UCSD-AML1 (cell line): ENCODE results near the gene ST8SIA5.

ENCODE experiments used
- DNase-seq: peaks from one replicate; lab custom pipeline; 2025; ENCODE audit not compliant: unreplicated experiment; lab: John Stamatoyannopoulos, UW

ST8SIA5 gene

GRCh38 chr18:46740046-46740445, 16.8 kb downstream of the ST8SIA5 start:
- no peak for DNase-seq

- no peak for DNase-seq
These were observed 18.4 kb downstream of the ST8SIA5 start for GRCh38 chr18:46738491-46738890.

GRCh38 chr18:46736736-46737135, 20.1 kb downstream of the ST8SIA5 start:
- DNase-seq: no peak

- no peak for DNase-seq
These were observed 20.7 kb downstream of the ST8SIA5 start for GRCh38 chr18:46736135-46736534.

GRCh38 chr18:46734981-46735380, 21.9 kb downstream of the ST8SIA5 start:
- DNase-seq: no peak

GRCh38 chr18:46733872-46734271, 23.0 kb downstream of the ST8SIA5 start:
- DNase-seq: no peak

GRCh38 chr18:46732801-46733200, 24.1 kb downstream of the ST8SIA5 start:
- no peak for DNase-seq

GRCh38 chr18:46732201-46732600, 24.7 kb downstream of the ST8SIA5 start:
- no peak for DNase-seq

- no peak for DNase-seq
These were observed 25.5 kb downstream of the ST8SIA5 start for GRCh38 chr18:46731316-46731715.

GRCh38 chr18:46728219-46728930, 28.5 kb downstream of the ST8SIA5 start:
- DNase-seq: no peak

- DNase-seq: no peak
These were observed 29.7 kb downstream of the ST8SIA5 start for GRCh38 chr18:46727177-46727576.

- DNase-seq: no peak
These were observed 31.5 kb downstream of the ST8SIA5 start for GRCh38 chr18:46725310-46725709.

- no peak for DNase-seq
These were observed 32.9 kb downstream of the ST8SIA5 start for GRCh38 chr18:46723856-46724415.

GRCh38 chr18:46722051-46722450, 34.8 kb downstream of the ST8SIA5 start:
- DNase-seq: no peak

GRCh38 chr18:46721331-46721730, 35.5 kb downstream of the ST8SIA5 start:
- no peak for DNase-seq

GRCh38 chr18:46720521-46720920, 36.3 kb downstream of the ST8SIA5 start:
- DNase-seq: no peak

GRCh38 chr18:46720092-46720491, 36.8 kb downstream of the ST8SIA5 start:
- no peak for DNase-seq

- DNase-seq: no peak
These were observed 37.5 kb downstream of the ST8SIA5 start for GRCh38 chr18:46719388-46719787.

- DNase-seq: no peak
These were observed 38.1 kb downstream of the ST8SIA5 start for GRCh38 chr18:46718501-46719341.

GRCh38 chr18:46716827-46717226, 40.0 kb downstream of the ST8SIA5 start:
- DNase-seq: no peak

GRCh38 chr18:46716336-46716735, 40.5 kb downstream of the ST8SIA5 start:
- DNase-seq: no peak

- DNase-seq: no peak
These were observed 41.8 kb downstream of the ST8SIA5 start for GRCh38 chr18:46715062-46715461.
